ENCODE data around the gene TXNRD1. TPM values are rescaled to one million over a fixed set of nuclear protein-coding genes. Genes with fewer than 3 reads are reported as not detected.

The TXNRD1 gene
- total RNA-seq, 1 donor from 2014 or later, result 176 TPM

- no peaks in the 10 kb centered on the region for H3K79me2 ChIP-seq (ENCODE audit: insufficient read depth, low read length)
- H3K27ac ChIP-seq (ENCODE audit: low read depth, low read length), result peak overlapping the region; percentile 28
- H3K9me3 ChIP-seq (ENCODE audit: insufficient read depth, low read depth, low read length), result peaks cover 14% of the 10 kb centered on the region
- H3K9me3 Mint-ChIP-seq (ENCODE audit: unreplicated experiment), result peaks cover 7% of the 10 kb centered on the region
- peaks cover 7% of the 10 kb centered on the region for H3K4me1 Mint-ChIP-seq (ENCODE audit: low read depth, unreplicated experiment)
- no peak overlapping the region for H3K27ac Mint-ChIP-seq (ENCODE audit: unreplicated experiment)
- H3K36me3 Mint-ChIP-seq (ENCODE audit: low read depth, unreplicated experiment), result peaks cover 3% of the 10 kb centered on the region
- peaks cover 2% of the 10 kb centered on the region for H3K27me3 Mint-ChIP-seq (ENCODE audit: low read depth, unreplicated experiment)
- H2AFZ ChIP-seq (ENCODE audit: low read depth, low read length), result no peak overlapping the region
- no peak overlapping the region for H3K9ac ChIP-seq (ENCODE audit: low read length)
- peak; percentile 66 for DNase-seq (ENCODE audit: low read depth)
- H3K36me3 ChIP-seq (ENCODE audit: insufficient read depth, low read length), result no peaks in the 10 kb centered on the region
- TF ChIP-seq CTCF (IDR thresholded peaks at IDR 0.05; ENCODE audit: insufficient read depth, low read depth, low read length) (no peak), EZH2 (IDR thresholded peaks at IDR 0.05; ENCODE audit: insufficient read depth, low read length) (no peak)
- peaks cover 19% of the 10 kb centered on the region for H3K4me1 ChIP-seq (ENCODE audit: insufficient read depth, low read length)
- no peaks in the 10 kb centered on the region for H3K27me3 ChIP-seq (ENCODE audit: insufficient read depth, low read length)
- H3K4me3 ChIP-seq (ENCODE audit: insufficient read depth, low read depth, low read length), result no peak overlapping the region
- no peak overlapping the region for H3K4me3 Mint-ChIP-seq (ENCODE audit: unreplicated experiment)
- FAIRE-seq, result no peak
- peak overlapping the region; percentile 31 for H3K4me2 ChIP-seq (ENCODE audit: low read length)
- H4K20me1 ChIP-seq (ENCODE audit: insufficient read depth, low read length), result no peaks in the 10 kb centered on the region
Measured at GRCh38 chr12:104182621-104183378, 32.8 kb upstream of the TXNRD1 start.

GRCh38 chr12:104183443-104183842, 32.1 kb upstream of the TXNRD1 start:
- Histone ChIP-seq H4K20me1 (ENCODE audit: insufficient read depth, low read length) (no peaks in the 10 kb centered on the region), H3K27ac (ENCODE audit: low read depth, low read length) (no peak overlapping the region), H3K4me1 (ENCODE audit: insufficient read depth, low read length) (peaks cover 12% of the 10 kb centered on the region), H3K36me3 (ENCODE audit: insufficient read depth, low read length) (no peaks in the 10 kb centered on the region), H3K4me2 (ENCODE audit: low read length) (no peak overlapping the region), H3K4me3 (ENCODE audit: insufficient read depth, low read depth, low read length) (no peak overlapping the region), H2AFZ (ENCODE audit: low read depth, low read length) (no peak overlapping the region), H3K79me2 (ENCODE audit: insufficient read depth, low read length) (no peaks in the 10 kb centered on the region), H3K9me3 (ENCODE audit: insufficient read depth, low read depth, low read length) (peaks cover 14% of the 10 kb centered on the region), H3K9ac (ENCODE audit: low read length) (no peak overlapping the region), H3K27me3 (ENCODE audit: insufficient read depth, low read length) (no peaks in the 10 kb centered on the region)
- H3K9me3 Mint-ChIP-seq (ENCODE audit: unreplicated experiment), result peaks cover 7% of the 10 kb centered on the region
- H3K4me1 Mint-ChIP-seq (ENCODE audit: low read depth, unreplicated experiment), result peaks cover 2% of the 10 kb centered on the region
- no peak overlapping the region for H3K4me3 Mint-ChIP-seq (ENCODE audit: unreplicated experiment)
- TF ChIP-seq CTCF (IDR thresholded peaks at IDR 0.05; ENCODE audit: insufficient read depth, low read depth, low read length) (no peak), EZH2 (IDR thresholded peaks at IDR 0.05; ENCODE audit: insufficient read depth, low read length) (no peak)
- no peak overlapping the region for H3K27ac Mint-ChIP-seq (ENCODE audit: unreplicated experiment)
- H3K27me3 Mint-ChIP-seq (ENCODE audit: low read depth, unreplicated experiment), result peaks cover 2% of the 10 kb centered on the region
- DNase-seq (ENCODE audit: low read depth) (no peak), FAIRE-seq (no peak)
- peaks cover 3% of the 10 kb centered on the region for H3K36me3 Mint-ChIP-seq (ENCODE audit: low read depth, unreplicated experiment)

Data from astrocyte (in vitro differentiated cells and primary cell).